GM04504 (cell line): ENCODE data around the gene SEMA5A.
"Not testable (repeated sequence)": the region's sequence is repeated elsewhere in the genome, so short reads cannot be mapped to it uniquely, and the experiment has no call there.

Experiments used
- DNase-seq: peaks from one replicate; pipeline ENCODE4 v3.0.0-alpha.2; 2012; ENCODE audit warnings: low read depth

SEMA5A gene

DNA sequence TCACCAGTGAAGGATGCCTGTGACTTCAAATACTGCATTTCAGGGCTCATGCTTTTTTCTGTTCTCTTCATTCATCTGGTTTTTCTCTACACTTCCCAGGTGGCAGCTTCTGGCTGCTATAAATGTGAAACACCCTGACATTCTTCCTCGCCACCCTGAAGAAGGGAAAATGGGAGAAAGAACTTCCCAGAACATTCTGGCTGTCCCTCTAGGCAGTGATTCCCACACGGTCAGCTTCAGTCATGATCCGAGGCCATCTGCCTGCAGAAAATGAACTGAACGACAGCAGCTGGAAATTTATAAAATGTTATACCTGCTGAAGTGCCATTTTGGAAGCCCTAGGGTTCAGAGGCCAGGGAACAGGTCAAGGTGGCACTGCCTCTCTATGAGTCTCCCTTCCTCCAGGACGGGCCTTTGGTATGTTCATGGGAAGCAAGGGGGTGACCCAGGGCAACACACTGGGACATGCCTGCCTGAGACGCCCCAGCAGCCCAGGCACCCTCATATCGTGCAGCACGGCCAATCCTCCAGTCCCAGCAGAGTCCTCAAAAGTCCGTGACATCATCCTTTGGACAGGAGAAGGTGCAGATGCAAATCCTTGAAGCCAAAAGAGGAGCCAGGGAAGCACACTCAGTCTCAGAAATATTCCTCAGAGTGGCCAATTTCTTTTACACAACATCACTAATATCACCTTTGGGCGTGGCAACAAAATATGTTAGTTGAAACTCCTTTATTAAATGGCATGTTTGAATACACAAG, 107.1 kb downstream of the SEMA5A start:
- no peak for DNase-seq

DNA sequence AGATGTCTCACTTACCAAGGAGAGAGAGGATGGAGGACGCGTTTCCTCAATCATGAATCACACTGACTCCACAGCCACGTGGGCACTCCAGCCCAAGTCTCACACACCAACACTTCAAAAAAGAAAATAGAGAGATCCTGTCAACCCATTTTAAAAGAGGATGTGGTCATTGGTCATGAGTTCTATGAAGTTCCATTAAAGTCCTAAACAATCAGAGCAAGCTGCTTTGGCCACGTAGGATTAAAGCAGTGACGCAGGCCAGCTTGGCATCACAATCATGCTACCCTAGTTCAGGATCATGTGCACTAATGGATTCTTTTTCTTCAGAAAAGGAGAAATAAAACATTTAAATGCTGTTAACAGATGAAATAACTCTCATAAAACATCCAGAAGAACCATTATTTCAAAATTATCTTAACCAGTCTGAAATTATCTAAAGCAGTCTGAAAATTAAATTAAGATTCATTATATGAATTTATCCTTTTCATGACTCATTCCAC, 108.1 kb downstream of the SEMA5A start:
- DNase-seq: peak; percentile 54

DNA sequence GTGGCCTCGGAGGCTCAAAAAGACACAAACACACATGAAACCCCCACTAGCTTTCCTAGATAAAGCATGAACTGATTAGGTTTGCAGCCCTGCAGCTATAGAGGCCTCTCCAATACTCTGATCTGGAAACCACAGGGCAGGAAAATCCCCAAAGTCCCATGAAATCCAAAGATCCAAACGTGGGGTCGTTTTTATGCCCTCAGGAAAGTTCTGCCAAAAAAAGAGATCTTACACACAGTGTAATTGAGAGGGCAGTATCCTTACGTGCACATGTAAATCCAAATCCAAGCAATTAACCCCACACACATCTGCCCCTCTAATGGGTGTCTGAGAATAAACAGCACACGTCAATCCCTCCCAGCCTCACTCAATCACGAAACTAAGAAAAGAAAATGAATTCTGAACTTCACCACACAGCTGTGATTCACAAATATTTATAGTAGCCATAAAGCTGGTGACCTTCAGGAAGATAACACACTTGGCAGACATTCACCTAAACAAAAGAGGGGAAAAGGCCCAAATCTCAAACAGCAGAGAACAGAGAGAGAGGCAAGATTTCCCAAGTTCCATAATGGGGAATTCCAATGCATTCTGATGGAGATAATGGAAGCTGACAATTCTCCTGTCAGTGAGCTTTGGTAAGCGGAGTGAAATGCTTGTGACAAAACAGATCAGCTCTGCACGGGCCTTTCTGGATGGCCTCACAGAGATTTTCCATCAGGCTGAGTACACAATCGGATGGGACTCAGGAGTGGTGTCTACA, 114.2 kb downstream of the SEMA5A start:
- DNase-seq: no peak

DNA sequence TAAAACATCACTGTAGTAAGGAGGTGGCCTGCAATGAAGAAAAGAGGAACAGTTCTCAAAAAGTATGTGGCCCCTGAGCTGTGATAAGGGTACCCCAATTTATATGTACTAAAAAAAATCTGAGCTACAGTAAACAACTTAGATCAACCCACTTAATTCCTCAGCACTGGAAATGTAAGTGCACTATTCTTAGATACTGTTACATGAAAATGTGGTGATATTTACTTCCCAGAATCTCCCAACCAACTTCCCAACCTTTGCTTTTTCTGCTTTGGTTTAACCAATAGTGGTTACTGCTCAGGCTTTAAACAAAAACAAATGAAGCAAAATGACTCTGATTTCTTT, 114.8 kb downstream of the SEMA5A start:
- DNase-seq: no peak

DNA sequence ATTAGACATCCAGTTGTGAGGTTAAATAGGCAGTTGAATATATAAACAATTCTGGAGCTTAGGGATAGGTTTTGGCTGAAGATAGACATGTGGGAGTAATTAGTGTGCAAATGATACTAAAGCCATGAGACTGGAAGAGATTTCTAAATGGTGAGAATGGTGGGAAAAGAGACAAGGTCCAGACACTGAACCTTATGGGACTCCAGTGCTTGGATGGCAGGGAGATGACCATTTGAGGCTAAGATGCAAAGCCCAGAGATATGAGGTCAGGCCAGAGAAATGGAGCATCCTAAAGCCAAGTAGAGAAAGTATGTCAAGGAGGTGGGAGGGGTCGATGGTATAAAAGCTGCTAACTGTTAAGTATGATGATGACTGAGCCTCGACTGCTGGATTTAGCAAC, 115.6 kb downstream of the SEMA5A start:
- no peak for DNase-seq

DNA sequence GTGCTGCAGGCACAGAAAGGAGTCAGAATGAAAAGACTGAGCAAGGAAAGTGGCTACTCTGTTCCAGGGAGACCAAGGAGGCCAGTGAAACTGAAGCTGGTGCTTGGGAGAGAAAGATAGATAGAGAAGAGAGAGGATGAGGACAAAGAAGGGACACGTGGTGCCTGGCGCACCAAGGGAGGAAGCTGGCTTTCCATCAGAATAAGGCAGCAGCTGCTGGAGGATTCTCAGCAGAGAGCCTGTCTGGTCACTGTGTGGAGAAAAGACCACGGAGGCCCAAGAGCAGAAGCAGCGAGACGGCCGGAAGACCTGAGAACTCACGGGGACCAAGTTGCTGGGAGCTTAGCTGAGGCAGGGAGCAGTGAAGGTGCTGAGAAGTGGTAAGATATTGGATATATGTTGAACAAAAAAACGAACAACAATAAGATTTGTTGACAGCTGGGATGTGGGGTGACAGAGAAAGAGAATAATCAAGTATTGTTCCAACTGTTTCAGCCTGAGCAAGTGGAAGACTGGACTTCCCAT, 116.1 kb downstream of the SEMA5A start:
- no peak for DNase-seq

DNA sequence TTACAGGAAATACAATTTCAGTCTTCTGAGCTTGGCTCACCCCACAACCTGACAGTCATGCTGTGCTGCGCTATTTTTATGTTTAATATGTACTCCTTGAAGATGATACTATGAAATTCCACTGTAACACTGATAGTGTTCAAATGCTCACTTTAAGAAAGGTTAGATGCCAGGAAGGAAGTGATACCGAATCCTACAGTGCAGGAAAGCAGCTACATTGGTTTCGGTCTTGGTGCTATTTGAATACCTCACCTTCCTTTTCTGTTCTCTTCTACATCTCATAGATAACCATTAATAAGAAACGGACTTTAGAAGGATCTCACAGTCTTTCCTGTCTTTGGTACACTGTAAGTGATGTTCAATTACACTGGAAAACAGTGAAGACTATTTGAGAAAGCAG, 117.6 kb downstream of the SEMA5A start:
- DNase-seq: no peak

DNA sequence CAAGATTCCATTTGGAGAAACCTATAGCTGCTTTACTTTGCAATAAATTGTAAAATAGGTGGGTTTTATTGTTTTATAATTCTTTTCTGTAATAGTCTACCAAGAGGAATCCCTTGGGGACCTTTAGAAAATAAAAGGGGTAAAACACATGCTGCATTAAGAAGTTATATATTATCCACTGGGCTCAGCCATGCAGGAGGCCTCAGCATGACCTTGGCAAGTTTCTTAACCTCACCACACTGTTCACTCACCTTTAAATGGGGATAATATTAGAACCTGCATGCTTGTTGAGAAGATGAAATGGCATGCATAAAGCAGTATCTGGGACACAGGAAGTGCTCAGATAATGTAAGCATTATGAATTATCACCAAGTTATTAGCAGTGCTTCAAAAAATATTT, 120.2 kb downstream of the SEMA5A start:
- DNase-seq: no peak

DNA sequence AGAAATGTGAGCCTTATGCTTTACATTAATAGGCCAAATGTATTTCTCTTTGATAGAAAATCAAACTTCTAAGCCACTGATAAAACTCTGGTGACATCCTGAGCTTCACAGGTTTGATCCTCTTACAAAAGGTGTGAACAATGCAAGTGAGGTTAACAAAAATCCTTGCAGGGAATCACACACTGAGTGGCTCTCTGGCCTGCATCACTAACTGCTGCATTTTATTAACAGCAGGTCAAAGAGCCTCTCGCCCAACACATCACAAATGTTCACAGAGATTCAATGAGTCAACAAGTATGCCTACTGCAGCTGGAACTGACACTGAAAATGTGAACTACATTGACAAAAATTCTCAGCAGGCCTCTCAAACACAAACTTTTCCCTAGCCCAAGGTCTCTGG, 122.3 kb downstream of the SEMA5A start:
- DNase-seq: no peak

DNA sequence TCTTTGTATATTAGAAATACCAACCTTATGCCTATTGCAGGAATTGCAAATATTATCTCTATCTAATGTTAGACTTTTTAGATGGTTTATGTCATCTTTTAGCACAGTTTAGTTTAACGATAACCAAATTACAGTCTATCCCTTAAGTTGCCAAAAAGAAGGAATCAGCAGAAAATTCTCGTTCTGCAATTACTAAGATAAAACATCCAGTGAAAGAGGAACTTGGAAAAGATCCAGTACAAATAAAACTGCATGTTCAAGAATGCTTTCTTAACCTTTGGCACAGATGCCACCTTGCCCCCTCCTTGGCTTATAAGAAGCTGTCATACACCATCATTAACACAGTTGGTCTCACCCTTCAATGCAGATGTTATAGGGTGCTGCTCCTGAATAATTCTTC, 124.0 kb downstream of the SEMA5A start:
- no peak for DNase-seq

DNA sequence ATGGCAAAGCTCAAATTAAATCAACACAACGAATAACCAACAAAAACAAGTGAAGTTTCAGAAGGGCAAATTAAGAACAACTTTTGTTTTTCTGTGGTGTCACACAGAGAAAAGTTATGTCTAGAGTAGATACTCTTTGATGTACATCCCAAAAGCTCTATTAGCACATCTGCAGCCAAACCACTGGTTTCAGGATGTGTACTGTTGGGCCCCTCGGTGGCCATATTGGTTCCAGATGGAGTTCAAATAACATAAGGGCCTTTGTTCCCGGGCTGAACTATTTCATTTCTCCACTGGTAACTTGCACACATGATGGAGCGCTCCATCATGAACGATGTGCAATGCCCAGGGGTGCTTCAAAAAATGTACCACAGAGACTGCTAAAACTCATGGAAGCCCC, 126.1 kb downstream of the SEMA5A start:
- DNase-seq: no peak

DNA sequence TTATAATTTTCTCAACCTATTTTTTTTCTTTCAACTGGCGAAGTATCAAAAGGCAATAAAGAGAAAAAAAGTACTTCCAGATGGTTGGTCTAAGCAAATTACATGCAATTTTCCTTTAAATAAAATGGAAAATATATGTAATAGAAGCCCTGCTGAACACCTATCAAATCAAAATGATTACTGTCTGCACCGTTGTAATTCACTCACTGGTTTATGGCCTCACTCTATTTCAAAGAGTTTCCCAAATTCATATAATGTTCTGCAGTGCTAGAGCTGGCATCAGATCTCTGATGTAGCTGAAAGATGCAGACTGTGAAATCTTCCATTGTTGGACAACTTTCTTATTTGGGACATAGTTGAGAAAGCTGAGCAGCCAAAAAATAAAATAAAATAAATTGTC, 130.3 kb downstream of the SEMA5A start:
- DNase-seq: no peak

DNA sequence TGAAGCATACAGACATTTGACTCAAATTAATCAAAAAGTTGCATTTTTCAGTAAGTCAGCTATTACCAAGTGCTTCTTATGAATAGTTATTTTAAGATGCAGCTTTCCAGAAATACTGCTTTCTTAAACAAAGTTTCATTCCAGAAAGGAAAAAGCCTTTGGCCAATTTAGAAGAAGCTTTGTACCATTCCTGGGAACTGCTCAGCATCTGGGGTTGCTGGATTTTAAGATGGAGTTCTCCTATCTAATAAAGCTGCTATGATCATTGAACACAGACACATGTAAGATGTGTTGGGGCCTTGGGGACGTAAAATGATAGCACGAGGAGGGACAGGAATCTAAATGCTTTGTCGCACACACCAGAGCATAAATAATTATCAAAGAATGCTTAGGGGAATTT, 130.8 kb downstream of the SEMA5A start:
- DNase-seq: no peak

DNA sequence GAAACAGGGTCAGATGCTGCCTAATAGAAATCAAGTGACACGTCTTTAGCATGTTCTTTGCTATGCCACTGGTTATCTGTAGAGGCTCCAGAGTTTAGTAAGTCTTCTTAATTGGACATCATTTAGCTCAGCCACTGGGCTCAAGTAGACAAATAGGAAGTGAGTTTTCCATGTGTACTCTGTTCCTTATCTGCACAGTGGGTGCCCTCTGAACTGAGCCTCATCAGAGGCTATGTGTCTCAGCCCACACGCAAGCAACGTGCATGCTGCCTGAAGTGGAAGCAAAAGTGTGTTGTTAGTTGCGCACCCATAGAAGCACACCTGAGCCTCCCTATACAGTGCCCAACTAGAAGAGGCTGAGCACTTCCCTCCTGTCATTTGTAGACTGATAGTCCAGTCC, 134.7 kb downstream of the SEMA5A start:
- DNase-seq: no peak

DNA sequence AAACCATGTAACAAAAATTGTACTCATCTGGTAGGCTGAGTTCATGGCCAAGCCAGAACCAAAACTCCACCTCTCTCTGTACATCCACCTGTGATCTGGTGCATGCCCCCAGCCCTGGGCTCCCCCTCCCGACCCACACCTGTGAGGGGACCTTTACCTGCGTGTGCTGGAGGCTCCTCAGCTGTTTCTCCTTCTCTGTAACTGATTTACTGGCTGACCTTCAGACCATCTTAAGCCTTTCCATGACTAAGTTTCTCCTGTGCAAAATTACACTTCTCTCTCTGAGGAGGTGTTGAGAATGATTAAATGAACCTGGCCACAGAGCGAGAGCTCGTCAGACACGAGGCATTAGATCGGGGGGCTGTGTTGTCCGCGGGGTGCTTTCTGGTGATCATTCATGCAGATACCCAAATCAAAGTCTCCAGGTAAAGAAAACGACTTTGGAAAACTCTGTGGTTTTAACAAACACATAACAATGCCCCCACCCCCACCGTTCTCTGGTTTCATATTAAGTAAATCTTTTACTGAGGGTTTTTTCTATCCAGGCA, 136.4 kb downstream of the SEMA5A start:
- DNase-seq: no peak

DNA sequence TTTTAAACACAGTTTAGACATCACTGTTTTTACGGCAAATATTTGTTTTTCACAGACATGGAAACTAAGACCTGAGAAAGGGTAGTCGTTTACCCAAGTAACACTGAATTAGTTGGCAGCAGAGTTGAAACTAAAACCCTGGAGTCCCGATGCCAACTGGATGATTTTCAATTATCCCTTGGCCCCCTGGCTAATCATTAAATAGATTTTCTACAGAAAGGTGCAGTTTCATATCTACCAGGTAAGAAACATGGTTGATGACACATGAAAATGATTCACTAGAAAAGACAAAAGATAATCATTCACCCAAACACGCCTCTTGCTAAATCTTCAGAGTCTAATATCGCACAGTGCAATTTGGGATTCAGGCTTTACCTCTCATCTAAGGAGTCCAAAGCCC, 136.9 kb downstream of the SEMA5A start:
- no peak for DNase-seq

DNA sequence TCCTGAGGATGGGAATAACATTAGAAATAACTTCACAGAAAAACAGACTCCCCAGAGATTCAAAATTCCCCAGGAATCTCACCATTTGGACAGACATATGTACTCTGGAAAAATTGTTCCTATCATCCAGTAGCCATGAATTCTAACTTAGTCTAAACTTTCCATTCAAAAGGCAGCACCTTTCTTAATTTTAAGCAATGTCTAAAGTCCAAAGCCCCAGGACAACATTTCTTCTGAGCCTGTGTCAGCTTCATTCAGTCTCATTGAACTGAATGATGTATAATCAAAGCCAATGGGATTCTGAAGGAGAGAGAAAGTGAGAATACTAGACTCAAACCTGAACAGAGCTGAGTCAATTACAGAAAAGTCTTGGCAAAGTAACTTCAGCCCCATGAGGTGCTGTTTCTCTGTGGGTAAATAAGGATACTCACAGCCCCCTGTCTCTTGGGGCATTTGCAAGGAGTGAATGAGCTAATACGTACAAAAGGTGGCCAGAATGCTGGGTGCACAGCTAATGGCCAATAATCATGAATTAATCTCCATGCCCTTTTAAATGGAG, 140.6 kb downstream of the SEMA5A start:
- DNase-seq: no peak

DNA sequence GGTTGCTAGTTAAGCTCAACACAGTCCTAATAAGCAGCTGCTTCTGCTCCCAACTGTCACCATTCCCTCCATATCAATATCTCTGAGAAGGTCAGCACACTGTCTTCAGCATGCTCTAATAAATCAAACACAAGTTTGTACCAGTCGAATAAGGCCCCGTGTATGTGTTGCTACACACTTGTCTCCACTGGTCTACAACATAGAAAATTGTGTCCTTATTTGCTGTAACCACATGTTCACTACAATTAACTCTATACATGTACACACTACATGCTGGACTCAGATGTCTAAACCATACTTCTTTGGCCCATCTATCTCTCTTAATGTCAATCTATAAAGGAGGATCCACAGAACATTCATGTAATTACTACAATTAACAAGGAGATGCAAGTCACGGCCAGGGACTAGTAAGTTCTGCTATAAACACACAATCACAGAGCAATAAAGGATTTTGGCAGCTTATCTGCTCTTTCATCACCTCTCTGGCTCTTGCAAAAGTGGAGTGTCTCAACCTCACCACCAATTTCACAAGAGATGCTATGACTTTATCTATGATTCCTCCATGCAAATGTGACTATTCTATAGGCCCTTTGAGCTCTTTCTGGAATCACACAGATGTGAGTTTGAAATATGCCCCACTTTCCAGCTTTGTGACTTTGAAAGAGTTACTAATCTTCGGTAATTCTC, 143.9 kb downstream of the SEMA5A start:
- peak; percentile 53 for DNase-seq

DNA sequence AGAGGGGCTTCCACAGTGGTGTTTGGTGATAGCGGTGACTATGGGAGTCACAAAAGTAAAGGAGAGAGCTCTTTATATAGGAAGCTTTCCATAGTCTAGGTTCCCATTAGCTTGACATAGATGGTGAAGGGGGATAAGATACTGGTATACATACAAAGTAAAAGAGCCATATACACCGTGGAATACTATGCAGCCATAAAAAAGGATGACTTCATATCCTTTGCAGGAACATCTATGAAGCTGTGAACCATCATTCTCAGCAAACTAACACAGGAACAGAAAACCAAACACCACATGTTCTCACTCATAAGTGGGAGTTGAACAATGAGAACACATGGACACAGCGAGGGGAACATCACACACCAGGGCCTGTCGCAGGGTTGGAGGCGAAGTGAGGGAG, 146.1 kb downstream of the SEMA5A start:
- DNase-seq: not testable (repeated sequence)

DNA sequence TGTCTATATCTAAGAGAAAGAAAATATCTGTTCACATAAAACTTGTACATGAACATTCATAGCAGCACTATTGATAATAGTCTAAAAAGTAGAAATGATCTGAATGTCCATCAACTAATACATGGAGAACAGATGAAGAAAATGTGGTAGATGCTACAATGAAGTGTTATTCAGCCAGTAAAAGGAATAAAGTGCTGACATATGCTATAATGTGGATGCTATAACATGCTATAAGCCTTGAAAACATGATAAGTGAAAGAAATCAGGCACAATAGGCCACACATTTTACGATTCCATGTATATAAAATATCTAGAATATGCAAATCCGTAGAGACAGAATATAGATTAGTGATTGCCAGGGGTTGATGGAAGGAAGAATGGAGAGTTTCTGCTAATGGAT, 146.8 kb downstream of the SEMA5A start:
- no peak for DNase-seq

DNA sequence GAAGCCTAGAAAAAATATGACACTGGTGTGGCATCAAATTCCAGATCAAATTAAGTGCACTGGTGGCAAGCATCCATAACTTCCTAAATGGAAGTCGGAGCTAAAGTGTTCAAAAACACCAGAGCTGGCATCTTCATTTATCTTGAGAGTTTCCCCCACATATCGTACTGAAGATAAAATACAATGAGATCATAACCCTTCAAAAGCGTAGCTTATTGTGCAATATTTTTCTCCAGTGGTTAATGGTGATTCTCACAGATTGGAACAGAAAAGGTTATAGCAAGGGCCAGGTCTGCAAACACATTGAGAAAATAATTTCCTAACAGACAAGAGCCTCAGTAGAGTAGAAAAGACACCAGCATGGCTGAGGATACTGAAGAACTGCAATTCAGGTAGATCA, 147.6 kb downstream of the SEMA5A start:
- DNase-seq: no peak

DNA sequence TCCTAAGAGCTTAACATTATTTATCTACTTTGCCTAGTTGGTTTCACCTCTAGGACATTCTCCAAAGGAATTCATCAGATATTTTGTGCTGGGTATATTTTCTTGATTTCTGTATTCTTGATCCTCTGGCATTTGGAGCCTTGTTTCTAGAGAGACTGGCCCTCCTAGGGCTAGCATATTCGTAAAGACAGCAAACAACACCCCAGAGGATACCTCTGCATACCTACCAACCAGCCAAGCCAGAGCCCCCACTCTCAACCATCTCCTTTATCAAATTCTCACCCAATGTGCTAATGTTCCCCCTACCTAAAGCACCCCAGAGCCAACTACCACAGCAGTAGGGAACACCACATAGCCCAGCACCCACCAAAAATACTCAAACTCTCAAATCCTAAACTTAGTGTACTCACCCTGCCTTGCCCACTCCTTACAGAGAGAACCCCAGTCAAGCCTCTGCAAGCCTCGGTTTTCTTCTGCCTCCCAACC, 149.5 kb downstream of the SEMA5A start:
- no peak for DNase-seq
